ENCODE results near the gene DCTN3. TPM values are rescaled to one million over a fixed set of nuclear protein-coding genes. Genes with fewer than 3 reads are reported as not detected.

Gene DCTN3
- total RNA-seq, 2 donors from 2014 or later, result 36.1 to 39.9 TPM

- peaks cover 40% of the 10 kb centered on the region for H3K4me1 ChIP-seq
- DNase-seq, result peak in 2 of 4 donors; percentile 14 to 19
- intact Hi-C loops (cut with DNase I), result loop anchor here (5.0 to 10.0 kb wide), 2 partner anchors 156 to 183 kb away; no protein-coding TSS in a partner anchor
- H3K27me3 ChIP-seq, result peaks cover 3 to 10% of the 10 kb centered on the region in 2 donors
- H3K27ac ChIP-seq, result no peak overlapping the region
- 19 to 20% methylated on average over 29 to 40 of the region's 40 CpGs for WGBS, 2 donors
- no peaks in the 10 kb centered on the region for H3K36me3 ChIP-seq (replicated peaks in 1 of 2; ENCODE audit: insufficient read depth in 1 of 2, low read depth in 2 of 2)
- H3K9me3 ChIP-seq, result no peaks in the 10 kb centered on the region
- ATAC-seq, result no peak
- no peak for TF ChIP-seq POLR2A (IDR thresholded peaks at IDR 0.05)
- no peak for TF ChIP-seq CTCF (IDR thresholded peaks at IDR 0.05)
- no peak overlapping the region for H3K4me3 ChIP-seq
Observed at GRCh38 chr9:34590381-34591247, 29.7 kb downstream of the DCTN3 start.

DNA sequence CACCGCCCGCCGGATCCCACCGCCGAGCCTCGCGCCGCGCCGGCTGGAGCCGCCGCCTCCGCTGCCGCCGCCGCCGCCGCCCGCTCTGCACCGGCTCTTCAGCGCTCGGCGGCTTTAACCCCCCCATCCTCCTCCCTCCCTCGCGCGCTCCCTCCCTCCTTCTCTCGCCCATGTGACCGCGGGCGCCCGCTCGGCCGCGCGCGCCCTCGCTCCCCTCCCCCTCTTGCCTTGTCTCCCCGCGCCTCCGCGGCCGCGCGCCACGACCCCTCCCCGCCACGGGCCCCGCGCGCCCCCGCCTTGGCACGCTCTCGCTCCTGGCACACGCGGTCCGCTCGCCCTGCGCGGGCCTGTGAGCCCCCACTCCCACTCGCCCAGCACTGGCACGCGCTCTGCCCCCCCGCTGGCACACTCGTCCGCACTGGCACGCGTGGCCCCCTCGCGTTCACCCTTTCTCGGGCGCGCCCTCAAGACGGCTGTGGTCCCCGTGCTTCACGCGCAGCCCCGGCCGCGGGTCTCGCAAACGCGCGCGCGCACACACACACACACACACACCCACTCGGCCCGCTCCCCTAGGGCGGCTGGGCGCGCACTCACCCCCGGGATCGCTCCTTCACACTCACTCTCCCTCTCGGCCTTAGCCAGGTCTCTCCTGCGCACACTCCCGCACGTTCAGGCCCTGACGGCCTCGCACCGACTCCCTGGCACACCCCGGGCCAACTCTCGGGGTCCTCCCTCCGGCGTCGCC, 30.5 kb downstream of the DCTN3 start, which contains the start of gene CNTFR:
CNTFR (minus strand) TSS at position 89 of the 745 bp plus-strand sequence. CDS start 20,743 bp downstream, outside the sequence.
- Histone ChIP-seq H3K4me1 (peaks cover 40% of the 10 kb centered on the region), H3K27ac (no peak within 1 kb of the TSS), H3K9me3 (no peaks in the 10 kb centered on the region), H3K27me3 (peaks cover 3 to 10% of the 10 kb centered on the region in 2 donors), H3K36me3 (replicated peaks in 1 of 2; ENCODE audit: insufficient read depth in 1 of 2, low read depth in 2 of 2) (no peaks in the 10 kb centered on the region), H3K4me3 (no peak within 1 kb of the TSS)
- no peak for TF ChIP-seq POLR2A (IDR thresholded peaks at IDR 0.05)
- no peak for TF ChIP-seq CTCF (IDR thresholded peaks at IDR 0.05)
- ATAC-seq, result peak; percentile 12
- 0 to 1% methylated on average over 3 to 103 of the region's 104 CpGs for WGBS, 2 donors
- DNase-seq, result peak in 1 of 4 donors; percentile 40
- intact Hi-C loops (cut with DNase I), result loop anchor here (5.0 to 10.0 kb wide), 3 partner anchors 38 to 183 kb away; no protein-coding TSS in a partner anchor

DNA sequence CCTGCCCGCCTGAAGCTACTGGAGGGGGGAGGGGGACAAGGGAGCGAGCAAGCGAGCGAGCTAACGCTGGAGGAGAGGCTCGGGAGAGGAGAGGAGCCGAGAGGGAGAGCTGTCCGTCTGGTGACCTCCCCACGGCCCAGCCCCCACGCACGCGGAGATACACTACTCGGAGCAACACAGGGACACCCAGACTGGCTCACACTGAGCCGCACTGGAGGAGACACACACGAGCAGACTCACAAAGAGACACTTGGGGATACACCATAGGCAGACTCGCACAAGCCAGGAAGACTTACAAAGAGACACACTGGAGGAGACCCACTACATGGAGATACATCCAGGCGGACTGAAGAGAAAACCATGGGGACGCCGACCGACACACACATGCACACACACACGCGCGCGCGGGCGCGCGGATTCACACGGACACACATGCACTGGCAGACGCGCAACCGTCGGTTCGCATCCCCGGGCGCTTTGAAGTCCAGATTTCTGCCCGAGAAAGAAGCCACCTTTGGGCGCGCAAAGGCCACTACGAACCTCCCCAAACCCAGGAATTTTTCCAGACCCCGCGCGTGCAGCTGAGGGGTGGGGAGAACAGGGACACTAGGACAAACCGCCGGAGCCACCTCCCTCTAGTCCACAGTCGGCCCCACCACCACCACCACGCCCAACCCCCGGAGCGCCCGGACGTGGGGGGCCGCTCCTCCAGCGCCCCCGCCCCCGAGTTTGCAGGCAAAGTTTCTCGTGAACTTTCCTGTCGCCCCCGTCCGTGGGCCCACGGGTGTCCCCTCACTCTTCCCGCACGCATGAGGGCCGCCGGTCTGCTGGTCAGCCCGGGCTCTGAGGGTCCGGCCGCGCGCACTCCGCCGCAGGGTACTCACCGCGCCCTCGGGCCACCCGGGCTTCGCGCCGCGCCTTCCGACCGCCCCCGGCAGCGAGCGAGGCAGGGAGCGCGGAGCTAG, 31.3 kb downstream of the DCTN3 start:
- H3K27me3 ChIP-seq, result peaks cover 3 to 10% of the 10 kb centered on the region in 2 donors
- H3K4me3 ChIP-seq, result no peak overlapping the region
- ATAC-seq (no peak), DNase-seq (no peak)
- intact Hi-C loops (cut with DNase I), result loop anchor here (5.0 kb wide), 1 partner anchor 37 kb away; no protein-coding TSS in a partner anchor
- H3K4me1 ChIP-seq, result peaks cover 40% of the 10 kb centered on the region
- WGBS, 2 donors, result 1 to 2% methylated on average over 28 to 86 of the region's 86 CpGs
- H3K9me3 ChIP-seq, result no peaks in the 10 kb centered on the region
- TF ChIP-seq CTCF (IDR thresholded peaks at IDR 0.05), result no peak
- no peaks in the 10 kb centered on the region for H3K36me3 ChIP-seq (replicated peaks in 1 of 2; ENCODE audit: insufficient read depth in 1 of 2, low read depth in 2 of 2)
- no peak overlapping the region for H3K27ac ChIP-seq

DNA sequence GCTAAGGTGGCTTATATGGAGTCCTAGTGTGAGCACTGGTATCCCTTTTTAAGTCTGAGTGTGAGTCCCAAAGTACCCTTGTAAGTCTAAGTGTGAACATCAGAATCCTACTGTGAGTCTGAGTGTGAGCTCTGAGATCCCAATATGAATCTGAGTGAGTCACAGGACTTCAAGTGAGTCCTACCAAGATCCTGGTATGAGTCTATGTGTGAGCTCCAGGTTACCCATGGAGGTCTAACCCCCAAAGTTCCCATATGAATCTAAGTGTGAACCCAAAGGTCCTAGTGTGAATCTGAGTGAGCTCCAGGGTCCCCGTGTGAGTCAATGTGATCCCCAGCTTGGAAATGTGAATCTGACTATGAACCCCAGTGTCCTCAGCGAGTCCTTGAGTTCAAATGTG, 33.0 kb downstream of the DCTN3 start:
- Histone ChIP-seq H3K4me3 (no peak overlapping the region), H3K27ac (no peak overlapping the region), H3K9me3 (no peaks in the 10 kb centered on the region), H3K27me3 (peaks cover 3 to 10% of the 10 kb centered on the region in 2 donors), H3K4me1 (peaks cover 34% of the 10 kb centered on the region), H3K36me3 (replicated peaks in 1 of 2; ENCODE audit: insufficient read depth in 1 of 2, low read depth in 2 of 2) (no peaks in the 10 kb centered on the region)
- intact Hi-C loops (cut with DNase I), result loop anchor here (5.0 kb wide), 1 partner anchor 35 kb away; no protein-coding TSS in a partner anchor
- ATAC-seq, result no peak
- TF ChIP-seq CTCF (IDR thresholded peaks at IDR 0.05), result no peak
- TF ChIP-seq POLR2A (IDR thresholded peaks at IDR 0.05), result no peak
- no peak for DNase-seq
- WGBS, 2 donors, result 59 to 100% methylated on average over 1 to 2 of the region's 2 CpGs

Measured in body of pancreas (tissue), 4 donors.